GM12878 (cell line): ENCODE results near the gene DNAJC13. TPM values are rescaled to one million over a fixed set of nuclear protein-coding genes. Genes with fewer than 3 reads are reported as not detected.

Source experiments
- ATAC-seq: fragments of 200-7000 bp; cut with Tn5 transposase; 3 replicates; pipeline ENCODE4 v1.9.1; 2020; ENCODE audit warnings: mild to moderate bottlenecking, moderate library complexity
- BruUV-seq: library from RNA; stranded (reverse); fragments of 400-500 nt; replicated peaks from 2 replicates; lab custom pipeline; 2021; lab: Mats Ljungman, UMichigan
- CTCF ChIA-PET: fragments of 300-600 bp; sonication (Branson Sonifier 250); formaldehyde crosslinking; extraction: SDS; loops from one replicate; lab custom pipeline; 2021; ENCODE audit warnings: inconsistent platforms; lab: Yijun Ruan, JAX
- POLR2A ChIA-PET: fragments of 350-600 bp; formaldehyde crosslinking; extraction: SDS; loops from one replicate; lab custom pipeline; 2021; ENCODE audit warnings: inconsistent platforms; lab: Charles Lee
- RAD21 ChIA-PET: fragments of 300-600 bp; sonication (Branson Sonifier 250); formaldehyde crosslinking; loops from one replicate; lab custom pipeline; 2023; ENCODE audit warnings: antibody characterized with exemption; ENCODE audit not compliant: unreplicated experiment; lab: Charles Lee
- SMC1A ChIA-PET: fragments of 300-600 bp; sonication (Branson Sonifier 250); formaldehyde crosslinking; loops from one replicate; lab custom pipeline; 2023; ENCODE audit not compliant: unreplicated experiment, uncharacterized antibody; lab: Charles Lee
- DNase-seq: peaks from one replicate; pipeline ENCODE4 v3.0.0-alpha.2; 2011; ENCODE audit warnings: low read depth, low spot score
- FAIRE-seq: peaks from 3 replicates; lab custom pipeline; 2011; peaks lifted over from hg19 to GRCh38; lab: Jason Lieb, UNC
- H2AFZ ChIP-seq: 2 replicates; pipeline ENCODE4 v1.6.0; 2011; ENCODE audit warnings: low read depth, low read length, control low read depth; ENCODE audit not compliant: control insufficient read depth
- H3K27ac ChIP-seq: 2 replicates; pipeline ENCODE4 v1.5.1; 2011; ENCODE audit warnings: control low read depth; ENCODE audit not compliant: control insufficient read depth, insufficient read depth
- H3K27me3 ChIP-seq, 2 experiments: replicated peaks in 1 of 2; 2 replicates each; pipeline versions ENCODE4 v1.6.0 to v1.6.1; 2011; ENCODE audit warnings: low read length in 1 of 2; ENCODE audit not compliant: control insufficient read depth in 2 of 2, insufficient read depth in 2 of 2
- H3K36me3 ChIP-seq, 2 experiments: 2 replicates each; pipeline ENCODE4 v1.5.1; 2011; ENCODE audit warnings: low read length in 1 of 2; ENCODE audit not compliant: control insufficient read depth in 2 of 2, insufficient read depth in 2 of 2
- H3K4me1 ChIP-seq: 2 replicates; pipeline ENCODE4 v1.6.1; 2011; ENCODE audit warnings: mild to moderate bottlenecking, low read length, moderate library complexity, mixed read lengths; ENCODE audit not compliant: control insufficient read depth, insufficient read depth
- H3K4me2 ChIP-seq: 2 replicates; pipeline ENCODE4 v1.6.0; 2011; ENCODE audit warnings: control low read depth; ENCODE audit not compliant: control insufficient read depth, insufficient read depth
- H3K4me3 ChIP-seq: fragments of 200-600 bp; sonication (generic); 2 replicates; pipeline ENCODE4 v1.5.1; 2016
- H3K79me2 ChIP-seq: 2 replicates; pipeline ENCODE4 v1.6.0; 2011; ENCODE audit warnings: low read length; ENCODE audit not compliant: control insufficient read depth, insufficient read depth
- H3K9ac ChIP-seq: 2 replicates; pipeline ENCODE4 v1.8.0; 2011; ENCODE audit warnings: low read length, control low read depth, mixed read lengths; ENCODE audit not compliant: control insufficient read depth, insufficient read depth
- H3K9me3 ChIP-seq: replicated peaks from 3 replicates; pipeline ENCODE4 v1.5.1; 2011; ENCODE audit warnings: mild to moderate bottlenecking, low read length; ENCODE audit not compliant: control insufficient read depth, insufficient read depth
- H4K20me1 ChIP-seq: 2 replicates; pipeline ENCODE4 v1.6.0; 2011; ENCODE audit not compliant: control insufficient read depth, insufficient read depth
- CBX3 ChIP-seq: fragments of 200-600 bp; sonication (generic); IDR thresholded peaks from 2 replicates; pipeline ENCODE4 v1.6.1; 2016; ENCODE audit warnings: low read depth, borderline replicate concordance
- CHD1 ChIP-seq: IDR thresholded peaks from 2 replicates; pipeline ENCODE4 v1.6.1; 2012; ENCODE audit warnings: low read depth, low read length, improper control_type of control experiment
- EP300 ChIP-seq, 2 experiments: fragments of 150-350 bp in 1 of 2; IDR thresholded peaks; 2 replicates each; pipeline ENCODE4 v1.6.1; 2011 to 2012; ENCODE audit warnings: low read depth in 2 of 2, low read length in 2 of 2, borderline replicate concordance in 1 of 2, improper control_type of control experiment in 1 of 2, inconsistent platforms in 1 of 2; ENCODE audit not compliant: control insufficient read depth in 1 of 2
- FOXM1 ChIP-seq: IDR thresholded peaks from 2 replicates; pipeline ENCODE4 v1.6.1; 2012; ENCODE audit warnings: low read depth, mild to moderate bottlenecking, inconsistent platforms, low read length, moderate library complexity
- KAT2A ChIP-seq: conservative IDR thresholded peaks from 2 replicates; pipeline ENCODE4 v1.6.1; 2011; ENCODE audit warnings: low read depth, low read length; ENCODE audit not compliant: control insufficient read depth
- MAX ChIP-seq: IDR thresholded peaks from 2 replicates; pipeline ENCODE4 v1.6.1; 2012; ENCODE audit warnings: low read depth, low read length, improper control_type of control experiment
- MEF2B ChIP-seq: fragments of 450-650 bp; IDR thresholded peaks from 2 replicates; pipeline ENCODE4 v1.6.1; 2018; ENCODE audit warnings: mild to moderate bottlenecking, moderate library complexity; ENCODE audit not compliant: partially characterized antibody, poor library complexity, severe bottlenecking
- MTA2 ChIP-seq: fragments of 450-650 bp; IDR thresholded peaks from 2 replicates; pipeline ENCODE4 v1.6.1; 2016; ENCODE audit warnings: low read depth, mild to moderate bottlenecking, moderate library complexity
- NR2F1 ChIP-seq: fragments of 450-650 bp; conservative IDR thresholded peaks from 2 replicates; pipeline ENCODE4 v1.6.1; 2017; ENCODE audit warnings: mild to moderate bottlenecking
- PAX8 ChIP-seq: fragments of 450-650 bp; IDR thresholded peaks from 2 replicates; pipeline ENCODE4 v1.6.1; 2017; ENCODE audit warnings: mild to moderate bottlenecking, moderate library complexity
- SKIL ChIP-seq: fragments of 450-650 bp; IDR thresholded peaks from 2 replicates; pipeline ENCODE4 v1.6.1; 2017; ENCODE audit warnings: mild to moderate bottlenecking, low read depth, inconsistent platforms; ENCODE audit not compliant: poor library complexity, severe bottlenecking
- TBL1XR1 ChIP-seq: IDR thresholded peaks from 2 replicates; pipeline ENCODE4 v1.6.1; 2012; ENCODE audit warnings: low read depth, low read length, improper control_type of control experiment
- ZBTB33 ChIP-seq: fragments of 450-650 bp; IDR thresholded peaks from 2 replicates; pipeline ENCODE4 v1.6.1; 2017; ENCODE audit warnings: mild to moderate bottlenecking
- WGBS: methylation state at CpG from one replicate; pipeline ENCODE4 v1.1.6; 2016; ENCODE audit warnings: low lambda C conversion rate; ENCODE audit not compliant: insufficient replicate concordance, insufficient coverage; ENCODE audit errors: missing lambda C conversion rate; 5-methylcytosine and 5-hydroxymethylcytosine counted together
- in situ Hi-C: fragments of 300-500 bp; cut with MboI; formaldehyde crosslinking; loops from 9 replicates; pipeline ENCODE4 v1.14.3; 2018; ENCODE audit warnings: mixed read lengths
- intact Hi-C: fragments of 100-400 bp; cut with micrococcal nuclease; formaldehyde crosslinking; loops from one replicate; pipeline ENCODE4 v1.14.2; 2022; ENCODE audit not compliant: unreplicated experiment
- polyA plus RNA-seq, 11 experiments: library from polyadenylated mRNA; depleted of rRNA in 4 of 11; unstranded in 6 of 11; stranded (reverse) in 5 of 11; fragments of >200 nt; fragmentation: Nextera tagmentation in 4 of 11; fragmentation: Illumina TruSeq in 1 of 11; extraction: Ambion mirVana in 4 of 11; extraction: Trizol in 1 of 11; gene quantifications; 1 replicate in 1 of 11; 2 replicates in 10 of 11; pipeline versions ENCODE4 v1.2.1 to v1.2.3, GENCODE V29; 2011 to 2016; ENCODE audit warnings: inconsistent platforms in 2 of 11, missing spikeins in 2 of 11, low read depth in 1 of 11
- total RNA-seq, 4 experiments: library from RNA; depleted of rRNA in 3 of 4; stranded (reverse); fragments of >200 nt in 3 of 4; fragmentation: Illumina TruSeq in 1 of 4; extraction: Trizol in 1 of 4; gene quantifications; 2 replicates each; pipeline versions ENCODE4 v1.2.1 to v1.2.3, GENCODE V29; 2013 to 2021

The DNAJC13 gene
- total and polyA plus RNA-seq, 10 of the 15 experiments (the other 5 are each of a cell fraction or from before 2014, with no cell fraction given), result 8.3 to 33.9 (median 17.0) TPM

DNA sequence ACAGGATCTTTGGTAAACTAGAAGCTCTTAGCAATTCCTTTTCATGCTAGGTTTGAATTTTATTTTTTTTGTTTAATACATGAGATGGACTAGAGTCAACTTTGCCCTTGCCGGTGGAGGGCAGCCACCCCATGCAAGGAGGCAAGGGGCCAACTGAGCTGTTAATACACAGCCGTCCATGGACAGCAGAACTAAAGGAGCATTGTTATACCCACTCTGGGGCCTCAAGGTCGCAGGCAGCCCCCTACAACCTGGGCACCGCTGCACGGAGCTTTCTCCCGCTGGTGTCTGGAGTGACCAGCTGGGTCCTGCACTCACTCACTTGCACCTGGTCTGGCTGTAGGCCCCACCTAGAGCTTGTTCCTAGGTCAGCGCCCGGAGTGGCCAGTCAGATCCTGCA lies 131.9 kb downstream of the DNAJC13 start:
- no peaks in the 10 kb centered on the region for H4K20me1 ChIP-seq
- DNase-seq (no peak), ATAC-seq (no peak), FAIRE-seq (no peak)
- CTCF ChIA-PET, result interaction anchor here (4.6 kb wide), 1 partner anchor 13 kb away, joined by 37 read pairs; no protein-coding TSS in a partner anchor
- no peaks in the 10 kb centered on the region for H3K27me3 ChIP-seq
- no peak overlapping the region for H3K4me3 ChIP-seq
- TF ChIP-seq CHD1 (no peak), KAT2A (no peak), TBL1XR1 (no peak), MAX (no peak), ZBTB33 (no peak), CBX3 (no peak), SKIL (no peak), FOXM1 (no peak), PAX8 (no peak), MTA2 (no peak), MEF2B (no peak), NR2F1 (no peak), EP300 (IDR thresholded peaks at IDR 0.05; ENCODE audit: borderline replicate concordance in 1 of 2, control insufficient read depth in 1 of 2, low read depth in 2 of 2, low read length in 2 of 2) (no peak)
- no peaks in the 10 kb centered on the region for H3K79me2 ChIP-seq
- BruUV-seq, result no TSS peak
- no peaks in the 10 kb centered on the region for H3K9me3 ChIP-seq
- no peak overlapping the region for H3K4me2 ChIP-seq
- no peak overlapping the region for H3K9ac ChIP-seq
- H3K4me1 ChIP-seq, result peaks cover 16% of the 10 kb centered on the region
- SMC1A ChIA-PET, result interaction anchor here (1.6 kb wide), 1 partner anchor 87 kb away, joined by 5 read pairs; no protein-coding TSS in a partner anchor
- RAD21 ChIA-PET, result no interaction called here
- 93% methylated on average over 8 of the region's 8 CpGs for WGBS
- no peak overlapping the region for H2AFZ ChIP-seq
- in situ Hi-C loops (loop anchor here (10.0 to 25.0 kb wide), 2 partner anchors 96 to 838 kb away; no protein-coding TSS in a partner anchor), intact Hi-C loops (no loop called here)
- no peak overlapping the region for H3K27ac ChIP-seq
- POLR2A ChIA-PET, result no interaction called here
- no peaks in the 10 kb centered on the region for H3K36me3 ChIP-seq
